ENCODE measurements around the gene KLHL14. TPM values are rescaled to one million over a fixed set of nuclear protein-coding genes. Genes with fewer than 3 reads are reported as not detected.

Gene KLHL14
- total and polyA plus RNA-seq, 2 donors (not counting 1 experiment from before 2014, with no cell fraction given), result 18.5 to 42.5 TPM

DNA sequence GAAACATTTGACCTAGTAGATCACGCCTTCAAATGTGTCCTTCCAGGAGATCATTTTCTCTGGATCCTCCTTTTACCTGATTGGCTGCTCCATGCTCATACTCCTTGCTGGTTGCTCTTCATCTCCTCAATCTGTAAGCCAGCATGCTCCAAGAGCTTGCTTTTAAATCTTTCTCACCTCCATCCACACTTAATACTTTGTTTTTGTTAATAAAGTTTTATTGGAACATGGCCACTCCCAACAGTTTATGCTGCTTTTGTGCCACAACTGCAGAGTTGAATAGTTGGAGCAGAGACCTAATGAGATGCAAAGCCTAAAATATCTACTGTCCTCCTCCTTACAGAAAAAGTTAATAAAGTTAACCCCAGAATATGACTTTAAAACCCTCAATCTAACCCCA, 60.0 kb downstream of the KLHL14 start:
- Histone ChIP-seq H3K4me3 (ENCODE audit: control extremely low read depth in 1 of 5, extremely low read depth in 1 of 5, insufficient read depth in 1 of 5, low read depth in 2 of 5, low read length in 4 of 5) (no peak overlapping the region), H2AFZ (ENCODE audit: insufficient read depth, low read depth, low read length, poor library complexity, severe bottlenecking) (no peak overlapping the region), H3K36me3 (replicated peaks in 1 of 2; ENCODE audit: control extremely low read depth in 1 of 2, control insufficient read depth in 1 of 2, extremely low read depth in 1 of 2, insufficient read depth in 2 of 2, low read length in 1 of 2) (peaks cover 0 to 2% of the 10 kb centered on the region in 2 experiments), H4K20me1 (ENCODE audit: control insufficient read depth, insufficient read depth, low read length, poor library complexity, severe bottlenecking) (peaks cover 37% of the 10 kb centered on the region), H3K27ac (ENCODE audit: low read length in 2 of 2) (no peak overlapping the region), H3K4me1 (ENCODE audit: control insufficient read depth in 2 of 2, insufficient read depth in 2 of 2, low read length in 2 of 2) (peaks cover 7 to 9% of the 10 kb centered on the region in 2 donors), H3K9ac (ENCODE audit: low read length) (no peak overlapping the region), H3K27me3 (replicated peaks in 1 of 4; ENCODE audit: control extremely low read depth in 1 of 4, control insufficient read depth in 3 of 4, insufficient read depth in 4 of 4, low read length in 3 of 4) (no peaks in the 10 kb centered on the region), H3K4me2 (replicated peaks; ENCODE audit: low read depth, low read length, poor library complexity, severe bottlenecking) (no peak overlapping the region), H3K79me2 (ENCODE audit: control insufficient read depth, insufficient read depth, low read length) (peaks cover 59% of the 10 kb centered on the region), H3K9me3 (ENCODE audit: control extremely low read depth in 1 of 3, control insufficient read depth in 2 of 3, insufficient read depth in 1 of 3, low read length in 2 of 3) (no peaks in the 10 kb centered on the region)
- H3K9me3 Mint-ChIP-seq (ENCODE audit: insufficient read depth), result no peaks in the 10 kb centered on the region
- H3K27me3 Mint-ChIP-seq, result no peaks in the 10 kb centered on the region
- peaks cover 14% of the 10 kb centered on the region for H3K4me1 Mint-ChIP-seq
- H3K4me3 Mint-ChIP-seq, result no peak overlapping the region
- no peak for TF ChIP-seq EZH2 (IDR thresholded peaks at IDR 0.05; ENCODE audit: borderline replicate concordance, insufficient read depth, low read depth, low read length, poor library complexity, severe bottlenecking)
- TF ChIP-seq, protein P1, sequence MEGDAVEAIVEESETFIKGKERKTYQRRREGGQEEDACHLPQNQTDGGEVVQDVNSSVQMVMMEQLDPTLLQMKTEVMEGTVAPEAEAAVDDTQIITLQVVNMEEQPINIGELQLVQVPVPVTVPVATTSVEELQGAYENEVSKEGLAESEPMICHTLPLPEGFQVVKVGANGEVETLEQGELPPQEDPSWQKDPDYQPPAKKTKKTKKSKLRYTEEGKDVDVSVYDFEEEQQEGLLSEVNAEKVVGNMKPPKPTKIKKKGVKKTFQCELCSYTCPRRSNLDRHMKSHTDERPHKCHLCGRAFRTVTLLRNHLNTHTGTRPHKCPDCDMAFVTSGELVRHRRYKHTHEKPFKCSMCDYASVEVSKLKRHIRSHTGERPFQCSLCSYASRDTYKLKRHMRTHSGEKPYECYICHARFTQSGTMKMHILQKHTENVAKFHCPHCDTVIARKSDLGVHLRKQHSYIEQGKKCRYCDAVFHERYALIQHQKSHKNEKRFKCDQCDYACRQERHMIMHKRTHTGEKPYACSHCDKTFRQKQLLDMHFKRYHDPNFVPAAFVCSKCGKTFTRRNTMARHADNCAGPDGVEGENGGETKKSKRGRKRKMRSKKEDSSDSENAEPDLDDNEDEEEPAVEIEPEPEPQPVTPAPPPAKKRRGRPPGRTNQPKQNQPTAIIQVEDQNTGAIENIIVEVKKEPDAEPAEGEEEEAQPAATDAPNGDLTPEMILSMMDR (IDR thresholded peaks at IDR 0.05), result no peak
- POLR2A ChIA-PET, result interaction anchor here (0.7 kb wide), 1 partner anchor 49 kb away, joined by 4 read pairs; no protein-coding TSS in a partner anchor
- DNase-seq (no peak), ATAC-seq (ENCODE audit: low read depth) (no peak)
- 100% methylated on average over 1 of the region's 1 CpG for WGBS (ENCODE audit: insufficient coverage)
- no peak overlapping the region for H3K27ac Mint-ChIP-seq
- intact Hi-C loops (cut with micrococcal nuclease), result loop anchor here (10.0 kb wide), 1 partner anchor 312 kb away; no protein-coding TSS in a partner anchor
- CTCF ChIA-PET, result interaction anchor here (1.0 to 5.0 kb wide), 6 partner anchors 21 to 216 kb away, joined by 3 to 69 read pairs (median 6); no protein-coding TSS in a partner anchor

DNA sequence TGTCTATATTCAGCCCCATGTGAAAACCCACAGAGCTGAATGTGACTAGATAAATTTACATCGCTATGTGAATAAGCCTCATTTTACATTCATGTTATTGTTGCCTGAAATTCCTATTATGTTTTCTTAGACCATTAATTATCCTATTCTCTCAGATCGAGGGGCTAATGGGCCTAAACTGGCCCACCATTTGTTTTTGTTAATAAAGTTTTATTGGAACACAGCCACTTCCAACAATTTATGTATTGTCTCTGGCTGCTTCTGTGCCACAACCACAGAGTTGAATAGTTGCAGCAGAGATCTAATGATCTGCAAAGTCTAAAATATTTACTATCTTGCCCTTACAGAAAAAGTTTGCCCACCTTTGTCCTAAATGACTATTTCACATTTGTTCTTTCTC, 61.0 kb downstream of the KLHL14 start:
- H3K27me3 ChIP-seq (replicated peaks in 1 of 4; ENCODE audit: control extremely low read depth in 1 of 4, control insufficient read depth in 3 of 4, insufficient read depth in 4 of 4, low read length in 3 of 4), result no peaks in the 10 kb centered on the region
- H2AFZ ChIP-seq (ENCODE audit: insufficient read depth, low read depth, low read length, poor library complexity, severe bottlenecking), result no peak overlapping the region
- ChIA-PET POLR2A (no interaction called here), CTCF (no interaction called here)
- H3K9me3 Mint-ChIP-seq (ENCODE audit: insufficient read depth), result no peaks in the 10 kb centered on the region
- ATAC-seq (ENCODE audit: low read depth) (no peak), DNase-seq (no peak)
- H3K27ac ChIP-seq (ENCODE audit: low read length in 2 of 2), result no peak overlapping the region
- no peaks in the 10 kb centered on the region for H3K27me3 Mint-ChIP-seq
- H3K4me3 Mint-ChIP-seq, result no peak overlapping the region
- peaks cover 37% of the 10 kb centered on the region for H4K20me1 ChIP-seq (ENCODE audit: control insufficient read depth, insufficient read depth, low read length, poor library complexity, severe bottlenecking)
- peaks cover 7 to 9% of the 10 kb centered on the region in 2 donors for H3K4me1 ChIP-seq (ENCODE audit: control insufficient read depth in 2 of 2, insufficient read depth in 2 of 2, low read length in 2 of 2)
- no peak overlapping the region for H3K4me2 ChIP-seq (replicated peaks; ENCODE audit: low read depth, low read length, poor library complexity, severe bottlenecking)
- no peak overlapping the region for H3K9ac ChIP-seq (ENCODE audit: low read length)
- H3K27ac Mint-ChIP-seq, result no peak overlapping the region
- peaks cover 14% of the 10 kb centered on the region for H3K4me1 Mint-ChIP-seq
- H3K9me3 ChIP-seq (ENCODE audit: control extremely low read depth in 1 of 3, control insufficient read depth in 2 of 3, insufficient read depth in 1 of 3, low read length in 2 of 3), result no peaks in the 10 kb centered on the region
- H3K36me3 ChIP-seq (replicated peaks in 1 of 2; ENCODE audit: control extremely low read depth in 1 of 2, control insufficient read depth in 1 of 2, extremely low read depth in 1 of 2, insufficient read depth in 2 of 2, low read length in 1 of 2), result peaks cover 0 to 2% of the 10 kb centered on the region in 2 experiments
- TF ChIP-seq EZH2 (IDR thresholded peaks at IDR 0.05; ENCODE audit: borderline replicate concordance, insufficient read depth, low read depth, low read length, poor library complexity, severe bottlenecking), result no peak
- TF ChIP-seq, protein P1 (IDR thresholded peaks at IDR 0.05), result no peak
- no CpG with 5 or more reads among the region's 2 CpGs for WGBS (ENCODE audit: insufficient coverage)
- H3K79me2 ChIP-seq (ENCODE audit: control insufficient read depth, insufficient read depth, low read length), result peaks cover 69% of the 10 kb centered on the region
- intact Hi-C loops (cut with micrococcal nuclease), result loop anchor here (10.0 kb wide), 1 partner anchor 313 kb away; no protein-coding TSS in a partner anchor
- no peak overlapping the region for H3K4me3 ChIP-seq (ENCODE audit: control extremely low read depth in 1 of 5, extremely low read depth in 1 of 5, insufficient read depth in 1 of 5, low read depth in 2 of 5, low read length in 4 of 5)
